Activated CD8-positive, alpha-beta memory T cell treated with anti-CD3 and anti-CD28 coated beads for 1 hour (primary cell): ENCODE data around the gene DDAH2.

Experiments used
- DNase-seq, 2 donors: peaks; one replicate each; pipeline ENCODE4 v3.0.0-alpha.2; 2020; ENCODE audit warnings: low read depth in 1 of 2; ENCODE audit errors: extremely low read depth in 1 of 2

The DDAH2 gene

DNA sequence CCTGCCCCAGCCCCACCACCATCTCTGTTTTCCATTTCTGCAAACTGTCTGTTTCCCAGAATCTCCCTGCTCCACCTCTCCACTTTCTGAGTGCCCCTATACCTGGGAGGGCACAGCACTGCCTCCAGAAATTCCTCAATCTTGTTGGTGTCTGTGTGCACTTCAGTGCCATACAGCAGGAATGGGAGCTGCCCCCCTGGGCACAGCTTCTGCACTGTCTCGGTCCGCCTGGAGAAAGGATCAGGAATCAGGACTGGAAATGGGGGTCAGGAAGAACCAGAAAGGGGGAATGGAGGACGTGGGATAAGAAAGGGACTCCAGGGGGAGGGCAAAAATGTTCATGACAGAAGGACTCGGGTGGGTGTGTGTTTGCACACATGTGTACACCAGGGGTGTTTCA, 4.6 kb upstream of the DDAH2 start:
- no peak for DNase-seq

GRCh38 chr6:31732029-31732428, 2.9 kb upstream of the DDAH2 start:
- DNase-seq, result no peak

- no peak for DNase-seq
Measured at GRCh38 chr6:31730631-31731086, 1.6 kb upstream of the DDAH2 start.

DNA sequence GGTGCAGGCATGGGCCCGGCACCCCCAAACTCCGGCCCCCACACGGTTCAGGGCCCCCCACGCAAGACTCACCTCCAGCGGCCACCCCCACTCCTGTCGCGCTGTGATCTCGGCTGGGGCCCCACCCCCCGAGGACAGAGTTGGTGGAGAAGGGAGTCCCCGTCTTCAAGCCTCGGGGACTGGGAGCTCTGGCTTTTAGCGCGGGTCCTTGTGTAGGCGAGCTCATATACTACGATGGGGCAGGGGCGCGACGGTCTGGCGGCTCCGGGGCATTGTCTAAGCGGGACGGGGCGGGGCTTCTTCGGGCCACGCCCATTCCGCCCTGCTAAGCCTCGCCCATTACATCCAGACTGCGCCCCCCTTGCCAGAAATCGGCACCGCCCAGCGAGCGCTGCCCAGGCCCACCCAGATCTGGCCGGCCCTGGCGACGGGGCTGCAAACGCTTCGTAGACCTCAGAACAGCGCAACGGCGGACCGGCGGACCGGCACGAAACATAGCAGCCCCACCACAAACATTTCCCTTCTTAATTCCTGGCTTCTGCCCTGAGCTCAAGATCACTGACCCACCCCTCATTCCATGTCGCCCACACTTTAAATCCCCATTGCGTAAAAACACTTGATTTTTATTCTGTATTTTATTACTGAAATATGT, 1.0 kb upstream of the DDAH2 start:
- DNase-seq, result peak in 1 of 2 donors; percentile 59

- DNase-seq, result peak; percentile 58 to 68
Measured at GRCh38 chr6:31729515-31729978, 448 bp upstream of the DDAH2 start.

DNA sequence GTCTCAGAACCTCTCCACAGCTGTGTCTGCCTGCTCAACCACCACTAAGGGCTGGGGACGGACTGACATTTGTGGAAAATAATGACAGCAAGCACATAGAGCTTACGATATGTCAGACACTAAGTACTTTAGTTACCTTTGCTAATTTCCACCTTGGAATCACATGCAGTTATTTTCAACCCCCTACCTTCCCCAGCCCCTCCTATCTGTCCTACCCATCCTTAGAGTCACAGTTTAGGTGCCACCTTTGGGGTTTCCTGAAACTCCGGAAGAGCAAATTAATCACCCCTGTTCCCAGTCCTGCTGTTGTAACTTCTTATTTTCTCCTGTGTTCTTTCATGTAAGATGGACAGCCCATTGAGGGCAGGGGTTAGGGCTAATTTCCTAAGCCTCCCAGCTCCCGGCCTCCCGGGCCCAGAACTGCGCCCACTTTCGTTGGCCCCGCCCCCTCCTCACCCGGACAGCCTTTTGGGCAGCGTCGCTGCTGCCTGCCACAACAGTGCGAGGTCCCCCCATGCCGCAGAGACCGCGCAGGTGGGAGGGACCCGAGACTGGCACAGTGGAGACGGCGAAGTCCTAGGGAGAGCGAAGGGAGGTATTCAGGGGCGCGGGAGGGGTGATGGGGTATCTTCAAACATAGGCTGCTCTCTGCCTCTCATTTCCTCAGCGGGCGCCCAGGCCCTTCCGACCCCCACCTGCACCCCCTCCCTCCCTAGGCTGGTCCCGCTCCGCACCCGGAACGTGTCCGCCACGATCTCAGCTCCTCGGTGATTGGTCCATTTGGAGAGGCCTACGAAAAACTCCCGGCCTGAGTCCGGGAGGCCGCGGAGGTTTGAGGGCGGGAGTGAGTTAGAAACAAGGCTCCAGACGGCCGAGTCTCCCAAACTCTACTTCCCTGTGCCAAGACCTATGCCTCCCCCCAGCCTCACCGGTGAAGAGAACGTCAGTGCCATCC, 1.1 kb downstream of the DDAH2 start:
- DNase-seq, result no peak

- no peak for DNase-seq
Measured at GRCh38 chr6:31727034-31727716, 1.9 kb downstream of the DDAH2 start.

GRCh38 chr6:31725502-31726350, 3.4 kb downstream of the DDAH2 start:
- DNase-seq, result no peak

DNA sequence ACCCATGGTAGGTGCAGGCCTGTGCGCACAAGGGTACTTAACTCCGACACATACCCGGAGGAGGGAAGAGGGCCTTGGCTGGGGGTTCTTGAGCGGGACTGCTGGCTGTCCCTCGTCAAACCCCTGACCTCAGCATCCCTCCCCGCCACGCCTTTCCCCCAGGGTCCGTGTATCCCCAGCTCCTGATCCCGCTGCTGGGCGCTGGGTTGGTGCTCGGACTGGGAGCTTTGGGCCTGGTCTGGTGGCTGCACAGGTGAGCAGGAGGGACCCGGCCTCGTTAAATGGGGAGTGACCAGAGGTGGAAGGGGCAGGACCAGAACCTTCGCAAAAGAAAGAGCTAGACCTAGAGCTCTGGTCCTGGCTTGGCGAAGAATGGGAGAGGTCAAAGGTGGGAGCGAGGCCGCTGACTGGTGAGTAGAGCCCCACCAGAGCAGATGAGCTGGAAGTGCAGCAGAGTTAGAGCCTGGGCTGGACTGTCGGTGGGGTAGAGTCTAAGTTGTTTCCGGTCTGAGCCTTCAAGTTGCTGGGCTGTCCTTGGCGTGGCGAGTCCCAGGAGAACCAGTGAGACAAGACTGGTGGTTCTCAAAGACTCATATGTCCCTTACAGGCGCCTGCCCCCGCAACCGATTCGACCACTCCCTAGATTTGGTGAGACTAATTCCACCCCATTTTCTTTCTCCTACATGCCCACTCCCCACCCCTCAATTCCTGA, 5.0 kb downstream of the DDAH2 start:
- no peak for DNase-seq

GRCh38 chr6:31723245-31723979, 5.7 kb downstream of the DDAH2 start, which contains the start of gene MPIG6B:
Gene MPIG6B (plus strand): TSS chr6:31723373. CDS start chr6:31723384, 11 bp downstream.
- no peak for DNase-seq

DNA sequence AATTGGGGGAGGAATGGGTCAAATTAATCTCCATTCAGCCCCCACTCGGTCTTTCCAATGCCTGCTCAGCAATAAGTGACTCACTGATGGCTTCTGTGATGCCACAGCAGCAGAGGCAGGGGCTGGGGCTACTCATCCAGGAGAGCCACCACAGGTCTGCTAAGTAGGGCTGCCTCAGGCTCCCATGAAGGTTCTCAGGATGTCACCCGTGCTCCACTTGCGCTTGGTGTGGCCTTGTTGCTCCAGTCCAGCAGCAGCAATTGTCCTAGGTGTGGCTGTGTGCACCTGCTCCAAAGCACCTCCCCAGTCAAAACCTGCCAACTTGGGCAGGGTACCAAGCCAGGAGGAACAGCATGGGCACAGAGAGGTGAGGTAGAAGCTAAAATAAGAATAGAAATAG, 6.9 kb downstream of the DDAH2 start:
- no peak for DNase-seq

DNA sequence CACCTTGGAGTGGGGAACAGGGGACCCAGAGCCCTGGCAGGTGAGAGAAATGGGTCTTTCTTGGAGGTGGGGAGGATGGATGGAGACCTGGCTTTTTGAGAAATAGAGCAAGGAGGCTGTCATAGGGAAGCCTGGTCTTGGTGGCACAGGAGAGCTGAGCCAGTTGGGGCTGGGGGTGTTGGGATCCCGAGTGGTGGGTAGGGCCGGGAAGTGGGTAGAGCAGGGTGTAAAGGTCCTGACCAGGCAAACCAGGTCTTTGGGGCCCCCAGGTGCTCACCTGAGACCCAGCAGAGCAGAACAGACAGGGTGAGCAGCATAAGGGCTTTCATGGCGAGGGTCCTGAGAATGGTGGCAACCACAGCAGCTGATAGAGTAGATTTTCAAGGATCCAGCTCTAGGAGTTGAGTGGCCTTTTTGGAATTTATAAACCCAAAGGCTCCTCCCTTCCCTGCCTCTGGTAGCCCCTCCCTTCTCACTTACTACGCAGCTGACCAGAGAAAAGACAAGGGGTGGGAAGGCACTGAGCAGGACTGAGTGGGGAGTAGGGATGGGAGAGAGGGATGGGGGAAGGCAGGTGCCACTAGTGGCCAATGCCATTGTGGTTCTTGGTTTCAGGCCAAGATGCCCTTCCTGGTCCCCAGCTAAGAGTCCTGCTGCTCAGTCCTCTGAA, 7.6 kb downstream of the DDAH2 start, which contains the start of gene LY6G6C:
Gene LY6G6C (minus strand): TSS at position 396 of the 670 bp plus-strand sequence. CDS start 67 bp downstream, at position 329.
- no peak for DNase-seq

GRCh38 chr6:31720196-31720770, 8.8 kb downstream of the DDAH2 start:
- no peak for DNase-seq

- DNase-seq, result no peak
Measured at GRCh38 chr6:31719001-31719400, 10.1 kb downstream of the DDAH2 start.

DNA sequence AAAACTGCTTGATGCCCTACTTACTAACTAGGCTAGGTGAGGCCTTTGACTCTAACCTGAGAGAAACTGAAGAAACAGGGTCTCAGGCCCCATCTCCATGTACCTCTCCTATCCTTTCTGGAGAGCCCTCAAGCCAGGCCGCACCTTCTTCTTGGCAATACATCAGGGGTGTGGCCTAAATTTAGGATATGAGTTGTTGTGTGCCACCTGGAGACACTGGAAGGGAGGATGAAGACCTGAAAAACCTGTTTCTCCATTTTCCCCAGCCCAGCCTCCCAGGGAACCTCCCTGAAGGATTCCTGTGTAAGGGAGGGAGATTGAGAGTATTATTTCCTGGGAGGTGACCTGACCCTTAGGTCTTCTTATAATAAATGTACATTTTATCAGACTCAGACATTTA, 10.8 kb downstream of the DDAH2 start:
- DNase-seq, result no peak

GRCh38 chr6:31717499-31718222, 11.4 kb downstream of the DDAH2 start:
- DNase-seq, result no peak
